HL-60 (cell line): Measurements from ENCODE around the gene EFHC1.

Source experiments
- DNase-seq, 2 experiments: peaks; one replicate each; pipeline ENCODE4 v3.0.0-alpha.2; 2010 to 2020; ENCODE audit warnings: low read depth in 1 of 2, low spot score in 1 of 2
- H3K27ac ChIP-seq: fragments of 250-450 bp; sonication (Bioruptor Pico); replicated peaks from 2 replicates; pipeline ENCODE4 v1.5.1; 2020; ENCODE audit warnings: mild to moderate bottlenecking, moderate library complexity
- H3K27me3 ChIP-seq: fragments of 250-450 bp; sonication (Bioruptor Pico); 2 replicates; pipeline ENCODE4 v1.5.1; 2021; ENCODE audit warnings: mild to moderate bottlenecking, moderate library complexity; ENCODE audit not compliant: insufficient read depth, poor library complexity, severe bottlenecking
- H3K4me3 ChIP-seq: replicated peaks from 2 replicates; pipeline ENCODE4 v1.5.1; 2011; ENCODE audit warnings: mild to moderate bottlenecking, control low read depth, low read length; ENCODE audit not compliant: insufficient read depth
- CTCF ChIP-seq: IDR thresholded peaks from one replicate; pipeline ENCODE4 v1.5.1; 2011; ENCODE audit warnings: low read length, control low read depth, inconsistent platforms; ENCODE audit not compliant: insufficient read depth
- GABPA ChIP-seq: IDR thresholded peaks from 2 replicates; pipeline ENCODE4 v1.6.1; 2012; ENCODE audit warnings: low read depth
- POLR2AphosphoS5 ChIP-seq: IDR thresholded peaks from 2 replicates; pipeline ENCODE4 v1.6.1; 2012; ENCODE audit warnings: low read depth
- REST ChIP-seq: IDR thresholded peaks from 2 replicates; pipeline ENCODE4 v1.6.1; 2012; ENCODE audit warnings: low read depth; ENCODE audit not compliant: insufficient replicate concordance
- SPI1 ChIP-seq: IDR thresholded peaks from 2 replicates; pipeline ENCODE4 v1.6.1; 2012; ENCODE audit warnings: low read depth, mild to moderate bottlenecking, borderline replicate concordance

EFHC1 gene

GRCh38 chr6:52511572-52512151 is 91.5 kb downstream of the EFHC1 start:
- no peak overlapping the region for H3K27ac ChIP-seq
- no peak for TF ChIP-seq CTCF
- no peak for TF ChIP-seq POLR2AphosphoS5
- no peak for TF ChIP-seq REST
- TF ChIP-seq GABPA, result no peak
- TF ChIP-seq SPI1, result no peak
- no peak for DNase-seq

GRCh38 chr6:52512199-52512598 is 92.1 kb downstream of the EFHC1 start:
- no peak for DNase-seq
- Histone ChIP-seq H3K27me3 (no peaks in the 10 kb centered on the region), H3K27ac (no peak overlapping the region), H3K4me3 (no peak overlapping the region)
- TF ChIP-seq CTCF (no peak), SPI1 (no peak), REST (no peak), GABPA (no peak), POLR2AphosphoS5 (no peak)

More at GRCh38 chr6:52511572-52512151, 91.5 kb downstream of the EFHC1 start:
- no peaks in the 10 kb centered on the region for H3K27me3 ChIP-seq
- no peak overlapping the region for H3K4me3 ChIP-seq

GRCh38 chr6:52513464-52513863 is 93.3 kb downstream of the EFHC1 start:
- TF ChIP-seq SPI1 (no peak), CTCF (no peak), POLR2AphosphoS5 (no peak), GABPA (no peak), REST (no peak)
- no peaks in the 10 kb centered on the region for H3K27me3 ChIP-seq
- H3K27ac ChIP-seq, result no peak overlapping the region
- DNase-seq, result no peak
- H3K4me3 ChIP-seq, result no peak overlapping the region
